ENCODE measurements around the gene THRB.

The THRB gene

DNA sequence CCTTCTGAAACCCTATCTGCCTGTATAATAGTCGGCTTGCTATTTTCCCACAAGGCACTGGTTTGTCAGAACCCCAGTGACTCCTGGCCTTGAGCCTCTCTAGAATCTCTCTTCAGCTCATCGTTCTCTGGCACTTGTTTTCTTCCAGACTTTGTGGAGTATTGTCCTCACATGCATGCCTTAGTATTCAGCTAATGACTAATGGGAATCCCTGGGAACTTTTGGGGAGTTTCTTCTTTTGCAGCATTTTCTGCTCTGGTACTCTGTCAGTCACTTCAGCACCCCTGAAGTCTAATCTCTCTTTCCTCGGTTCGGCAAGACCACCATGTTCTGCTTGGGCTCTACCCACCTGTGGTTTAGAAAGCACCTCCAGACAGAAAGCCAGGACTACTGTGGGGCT, 35.8 kb upstream of the THRB start:
- no peak overlapping the region for H3K4me3 ChIP-seq (ENCODE audit: control insufficient read depth, low read depth, low read length)
- TF ChIP-seq, protein P1, sequence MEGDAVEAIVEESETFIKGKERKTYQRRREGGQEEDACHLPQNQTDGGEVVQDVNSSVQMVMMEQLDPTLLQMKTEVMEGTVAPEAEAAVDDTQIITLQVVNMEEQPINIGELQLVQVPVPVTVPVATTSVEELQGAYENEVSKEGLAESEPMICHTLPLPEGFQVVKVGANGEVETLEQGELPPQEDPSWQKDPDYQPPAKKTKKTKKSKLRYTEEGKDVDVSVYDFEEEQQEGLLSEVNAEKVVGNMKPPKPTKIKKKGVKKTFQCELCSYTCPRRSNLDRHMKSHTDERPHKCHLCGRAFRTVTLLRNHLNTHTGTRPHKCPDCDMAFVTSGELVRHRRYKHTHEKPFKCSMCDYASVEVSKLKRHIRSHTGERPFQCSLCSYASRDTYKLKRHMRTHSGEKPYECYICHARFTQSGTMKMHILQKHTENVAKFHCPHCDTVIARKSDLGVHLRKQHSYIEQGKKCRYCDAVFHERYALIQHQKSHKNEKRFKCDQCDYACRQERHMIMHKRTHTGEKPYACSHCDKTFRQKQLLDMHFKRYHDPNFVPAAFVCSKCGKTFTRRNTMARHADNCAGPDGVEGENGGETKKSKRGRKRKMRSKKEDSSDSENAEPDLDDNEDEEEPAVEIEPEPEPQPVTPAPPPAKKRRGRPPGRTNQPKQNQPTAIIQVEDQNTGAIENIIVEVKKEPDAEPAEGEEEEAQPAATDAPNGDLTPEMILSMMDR (IDR thresholded peaks at IDR 0.05; ENCODE audit: control insufficient read depth, insufficient read depth, low read depth, low read length, missing control alignments): no peak
- DNase-seq (ENCODE audit: low read depth): no peak

DNA sequence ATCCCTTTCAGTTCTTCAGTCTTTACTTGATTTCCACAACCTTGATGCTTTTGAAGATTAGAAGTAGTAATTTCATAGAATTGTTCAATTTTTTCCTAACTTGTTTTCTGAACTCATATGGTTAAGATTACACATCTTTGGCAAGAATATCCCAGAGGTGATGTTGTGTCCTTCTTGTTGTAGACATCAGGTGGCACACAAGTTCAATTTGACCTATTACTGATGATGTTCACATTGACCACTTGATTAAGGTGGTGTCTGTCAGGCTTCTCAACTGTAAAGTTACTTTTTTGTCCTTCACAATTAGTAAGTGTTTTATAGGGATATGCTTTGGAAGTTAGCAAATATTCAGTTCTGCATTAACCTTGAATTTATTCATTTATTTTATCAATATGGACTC, 34.6 kb upstream of the THRB start:
- TF ChIP-seq, protein P1 (IDR thresholded peaks at IDR 0.05; ENCODE audit: control insufficient read depth, insufficient read depth, low read depth, low read length, missing control alignments): no peak
- no peak overlapping the region for H3K4me3 ChIP-seq (ENCODE audit: control insufficient read depth, low read depth, low read length)
- no peak for DNase-seq (ENCODE audit: low read depth)

DNA sequence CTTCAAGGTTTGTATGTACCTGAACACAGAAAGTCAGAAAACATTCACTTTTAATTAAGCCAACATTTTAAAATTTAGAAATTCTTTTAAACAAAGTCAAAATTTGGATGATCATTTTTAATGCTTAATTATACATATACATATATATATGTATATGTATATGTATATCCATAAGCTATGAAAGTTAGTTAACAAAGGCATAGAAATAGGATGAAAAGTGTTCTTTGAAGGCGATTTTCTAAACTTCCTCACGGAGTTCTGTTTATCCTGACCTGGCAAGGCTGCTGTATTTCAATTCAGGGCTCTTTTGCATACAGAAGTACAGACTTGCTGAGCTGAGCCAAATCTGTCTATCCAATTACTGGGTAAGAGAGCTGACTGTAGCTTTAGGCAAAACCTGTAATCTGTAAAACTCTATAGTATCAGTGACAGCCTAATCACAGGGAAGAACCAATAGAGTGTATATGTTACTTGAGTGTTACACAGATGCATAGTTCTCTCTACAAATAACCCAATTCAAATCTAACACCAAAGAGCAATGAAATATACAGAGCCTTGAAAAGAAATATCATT, 32.1 kb upstream of the THRB start:
- DNase-seq (ENCODE audit: low read depth): no peak
- no peak overlapping the region for H3K4me3 ChIP-seq (ENCODE audit: control insufficient read depth, low read depth, low read length)
- TF ChIP-seq, protein P1 (IDR thresholded peaks at IDR 0.05; ENCODE audit: control insufficient read depth, insufficient read depth, low read depth, low read length, missing control alignments): no peak

DNA sequence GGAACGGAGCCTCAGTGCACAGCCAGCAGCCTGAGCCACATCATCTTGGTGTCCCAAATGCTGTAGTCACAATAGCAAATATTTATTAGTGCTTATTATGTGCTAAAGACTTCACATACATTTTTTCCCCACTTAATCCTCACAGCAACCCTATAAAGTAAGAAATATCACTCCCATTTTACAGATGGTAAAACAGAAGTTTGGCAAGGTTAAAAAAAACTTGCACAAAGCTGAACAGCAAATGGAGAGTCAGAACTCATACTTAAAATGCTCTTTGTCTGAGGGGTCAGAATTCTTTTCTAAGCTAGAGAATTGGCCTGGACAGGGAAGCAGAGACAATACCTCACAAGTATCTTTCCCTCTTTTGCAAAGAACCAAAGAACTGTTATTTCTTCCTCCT, 30.9 kb upstream of the THRB start:
- no peak for DNase-seq (ENCODE audit: low read depth)
- H3K4me3 ChIP-seq (ENCODE audit: control insufficient read depth, low read depth, low read length): no peak overlapping the region
- TF ChIP-seq, protein P1 (IDR thresholded peaks at IDR 0.05; ENCODE audit: control insufficient read depth, insufficient read depth, low read depth, low read length, missing control alignments): no peak

DNA sequence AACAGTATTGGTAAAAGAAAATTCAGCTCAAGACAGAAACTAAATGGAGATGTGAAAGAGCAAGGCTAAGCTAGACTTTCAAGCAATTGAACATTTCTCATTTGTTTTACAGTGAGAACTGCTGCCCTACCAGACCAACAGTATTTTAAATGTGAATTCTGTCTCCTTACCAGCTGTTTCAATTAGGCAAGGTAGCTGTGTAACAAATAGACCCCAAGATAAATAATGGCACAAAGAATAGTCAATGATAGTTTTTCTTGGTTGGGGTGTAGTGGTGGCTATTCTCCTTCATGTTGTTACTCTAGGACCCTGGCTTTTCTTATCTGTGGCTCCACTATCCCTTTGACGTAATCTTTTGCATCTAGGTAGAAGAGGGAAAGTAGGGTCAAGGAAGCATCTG, 30.4 kb upstream of the THRB start:
- H3K4me3 ChIP-seq (ENCODE audit: control insufficient read depth, low read depth, low read length): no peak overlapping the region
- TF ChIP-seq, protein P1 (IDR thresholded peaks at IDR 0.05; ENCODE audit: control insufficient read depth, insufficient read depth, low read depth, low read length, missing control alignments): no peak
- DNase-seq (ENCODE audit: low read depth): no peak

DNA sequence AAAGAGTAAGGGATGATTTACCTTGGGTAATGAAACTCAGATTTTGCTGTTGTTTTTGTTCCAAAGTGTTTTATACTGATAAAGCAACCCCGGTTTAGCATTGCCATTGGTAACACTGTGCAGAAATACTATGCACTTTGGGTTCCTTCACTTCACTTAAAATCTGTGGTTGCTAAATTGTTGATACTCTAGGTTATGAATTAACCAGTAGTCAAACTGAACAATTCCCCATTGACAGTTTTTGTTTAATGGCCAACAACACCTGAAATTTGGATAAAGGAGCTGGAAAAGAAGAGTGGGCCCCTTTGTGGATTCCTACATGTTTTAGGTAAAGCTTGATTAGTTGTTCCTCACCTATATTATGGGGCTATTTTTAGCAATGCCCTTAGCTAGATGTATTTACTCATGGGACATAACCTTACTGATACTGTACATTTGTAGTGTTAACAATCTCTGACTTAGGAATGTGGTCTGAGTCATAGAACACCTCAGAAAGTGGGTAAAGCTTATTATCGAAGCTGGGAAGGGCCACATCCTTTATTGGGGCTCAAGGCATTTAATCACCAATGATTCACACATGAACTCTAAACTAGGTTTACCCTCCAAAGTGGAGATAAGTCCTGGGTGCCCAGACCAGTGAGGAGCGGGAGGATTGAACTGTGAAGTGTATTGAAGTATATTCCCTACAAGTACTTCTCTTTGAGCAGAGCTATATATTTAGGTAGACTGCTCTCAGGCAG, 29.5 kb upstream of the THRB start:
- TF ChIP-seq, protein P1 (IDR thresholded peaks at IDR 0.05; ENCODE audit: control insufficient read depth, insufficient read depth, low read depth, low read length, missing control alignments): no peak

More for the DNA sequence above, 29.5 kb upstream of the THRB start:
- no peak for DNase-seq (ENCODE audit: low read depth)
- H3K4me3 ChIP-seq (ENCODE audit: control insufficient read depth, low read depth, low read length): no peak overlapping the region
